Muscle layer of duodenum (tissue), 2 donors: ENCODE measurements around the gene CMTM5.
"Not testable (repeated sequence)": the region's sequence is repeated elsewhere in the genome, so short reads cannot be mapped to it uniquely, and the experiment has no call there.

ENCODE experiments used
- H3K27ac ChIP-seq: one replicate; pipeline ENCODE4 v1.7.0; 2013; ENCODE audit warnings: mild to moderate bottlenecking, low read length
- H3K27me3 ChIP-seq: one replicate; pipeline ENCODE4 v1.7.0; 2013; ENCODE audit warnings: low read depth, mild to moderate bottlenecking, control low read depth, low read length
- H3K36me3 ChIP-seq, 2 donors: one replicate each; pipeline ENCODE4 v1.7.0; 2013; ENCODE audit warnings: low read length in 2 of 2, control low read depth in 1 of 2, mild to moderate bottlenecking in 1 of 2; ENCODE audit not compliant: insufficient read depth in 2 of 2, control insufficient read depth in 1 of 2
- H3K4me1 ChIP-seq, 2 donors: one replicate each; pipeline ENCODE4 v1.7.0; 2013; ENCODE audit warnings: low read length in 2 of 2, mild to moderate bottlenecking in 2 of 2, control low read depth in 1 of 2, moderate library complexity in 1 of 2; ENCODE audit not compliant: insufficient read depth in 2 of 2, control insufficient read depth in 1 of 2
- H3K4me3 ChIP-seq, 2 donors: one replicate each; pipeline ENCODE4 v1.7.0; 2013; ENCODE audit warnings: low read length in 2 of 2, low read depth in 1 of 2, mild to moderate bottlenecking in 1 of 2
- H3K9me3 ChIP-seq, 2 donors: one replicate each; pipeline ENCODE4 v1.7.0; 2013; ENCODE audit warnings: low read length in 2 of 2, control low read depth in 1 of 2, mild to moderate bottlenecking in 1 of 2; ENCODE audit not compliant: control insufficient read depth in 1 of 2
- donor health status: healthy.

Gene CMTM5

GRCh38 chr14:23380976-23381375, 4.1 kb downstream of the CMTM5 start:
- peaks cover 5% of the 10 kb centered on the region in 2 donors for H3K4me1 ChIP-seq
- no peak overlapping the region for H3K27ac ChIP-seq
- H3K9me3 ChIP-seq: no peaks in the 10 kb centered on the region
- H3K4me3 ChIP-seq: no peak overlapping the region
- no peaks in the 10 kb centered on the region for H3K36me3 ChIP-seq
- no peaks in the 10 kb centered on the region for H3K27me3 ChIP-seq

GRCh38 chr14:23381871-23382270, 5.0 kb downstream of the CMTM5 start:
- Histone ChIP-seq H3K36me3 (no peaks in the 10 kb centered on the region), H3K27ac (no peak overlapping the region)

GRCh38 chr14:23382276-23382675, 5.4 kb downstream of the CMTM5 start:
- Histone ChIP-seq H3K4me3 (no peak overlapping the region), H3K27ac (no peak overlapping the region), H3K36me3 (no peaks in the 10 kb centered on the region), H3K9me3 (no peaks in the 10 kb centered on the region), H3K4me1 (peaks cover 0 to 5% of the 10 kb centered on the region in 2 donors), H3K27me3 (no peaks in the 10 kb centered on the region)

More at GRCh38 chr14:23381871-23382270, 5.0 kb downstream of the CMTM5 start:
- H3K27me3 ChIP-seq: no peaks in the 10 kb centered on the region
- H3K4me3 ChIP-seq: no peak overlapping the region
- H3K9me3 ChIP-seq: no peaks in the 10 kb centered on the region
- H3K4me1 ChIP-seq: peaks cover 1 to 5% of the 10 kb centered on the region in 2 donors

GRCh38 chr14:23382731-23383440, 6.0 kb downstream of the CMTM5 start:
- no peaks in the 10 kb centered on the region for H3K36me3 ChIP-seq
- H3K4me1 ChIP-seq: peaks cover 0 to 5% of the 10 kb centered on the region in 2 donors
- no peaks in the 10 kb centered on the region for H3K9me3 ChIP-seq
- no peaks in the 10 kb centered on the region for H3K27me3 ChIP-seq
- no peak overlapping the region for H3K4me3 ChIP-seq
- no peak overlapping the region for H3K27ac ChIP-seq

GRCh38 chr14:23384364-23385080, 7.7 kb downstream of the CMTM5 start:
- H3K36me3 ChIP-seq: no peaks in the 10 kb centered on the region
- no peaks in the 10 kb centered on the region for H3K27me3 ChIP-seq

GRCh38 chr14:23385244-23385641, 8.4 kb downstream of the CMTM5 start:
- Histone ChIP-seq H3K4me3 (no peak overlapping the region), H3K36me3 (no peaks in the 10 kb centered on the region), H3K27me3 (no peaks in the 10 kb centered on the region)

More at GRCh38 chr14:23384364-23385080, 7.7 kb downstream of the CMTM5 start:
- H3K27ac ChIP-seq: no peak overlapping the region
- H3K9me3 ChIP-seq: no peaks in the 10 kb centered on the region
- H3K4me3 ChIP-seq: no peak overlapping the region
- peaks cover 0 to 5% of the 10 kb centered on the region in 2 donors for H3K4me1 ChIP-seq

GRCh38 chr14:23385642-23386265, 8.9 kb downstream of the CMTM5 start:
- Histone ChIP-seq H3K27ac (no peak overlapping the region), H3K27me3 (no peaks in the 10 kb centered on the region), H3K9me3 (no peaks in the 10 kb centered on the region), H3K4me1 (no peaks in the 10 kb centered on the region), H3K4me3 (no peak overlapping the region), H3K36me3 (no peaks in the 10 kb centered on the region)

More at GRCh38 chr14:23385244-23385641, 8.4 kb downstream of the CMTM5 start:
- Histone ChIP-seq H3K4me1 (peaks cover 0 to 1% of the 10 kb centered on the region in 2 donors), H3K27ac (no peak overlapping the region), H3K9me3 (no peaks in the 10 kb centered on the region)

GRCh38 chr14:23386266-23386657, 9.4 kb downstream of the CMTM5 start:
- H3K27me3 ChIP-seq, H3K36me3 ChIP-seq, H3K27ac ChIP-seq: not testable (repeated sequence)

GRCh38 chr14:23386999-23387398, 10.2 kb downstream of the CMTM5 start:
- H3K36me3 ChIP-seq: no peaks in the 10 kb centered on the region
- H3K4me1 ChIP-seq: no peaks in the 10 kb centered on the region
- H3K27ac ChIP-seq: no peak overlapping the region
- no peaks in the 10 kb centered on the region for H3K27me3 ChIP-seq
- no peaks in the 10 kb centered on the region for H3K9me3 ChIP-seq
- no peak overlapping the region for H3K4me3 ChIP-seq

More at GRCh38 chr14:23386266-23386657, 9.4 kb downstream of the CMTM5 start:
- not testable (repeated sequence) for H3K4me1 ChIP-seq, H3K4me3 ChIP-seq, H3K9me3 ChIP-seq

GRCh38 chr14:23387916-23388882, 11.4 kb downstream of the CMTM5 start:
- no peaks in the 10 kb centered on the region for H3K36me3 ChIP-seq
- H3K27me3 ChIP-seq: no peaks in the 10 kb centered on the region
- H3K4me3 ChIP-seq: no peak overlapping the region
- H3K4me1 ChIP-seq: no peaks in the 10 kb centered on the region
- no peak overlapping the region for H3K27ac ChIP-seq
- no peaks in the 10 kb centered on the region for H3K9me3 ChIP-seq
